HEK293 (cell line): ENCODE results near the gene HARS1.

Experiments used
- CTCF ChIA-PET: fragments of 350-600 bp; formaldehyde crosslinking; extraction: SDS; loops from one replicate; lab custom pipeline; 2021; ENCODE audit warnings: antibody characterized with exemption; lab: Yijun Ruan, JAX
- POLR2A ChIA-PET: fragments of 300-600 bp; formaldehyde crosslinking; extraction: SDS; loops from one replicate; lab custom pipeline; 2020; ENCODE audit warnings: antibody characterized with exemption, inconsistent platforms; lab: Yijun Ruan, JAX
- H3K27ac ChIP-seq: fragments of 200-500 bp; sonication (Bioruptor generic); 2 replicates; pipeline ENCODE4 v1.5.1; 2014; ENCODE audit warnings: low read depth, low read length, control low read depth, inconsistent platforms; ENCODE audit errors: extremely low read depth
- H3K36me3 ChIP-seq, 2 experiments: fragments of 200-500 bp in 1 of 2; sonication (Bioruptor generic) in 1 of 2; 1 replicate in 1 of 2; 2 replicates in 1 of 2; pipeline ENCODE4 v1.5.1; 2014 to 2017; ENCODE audit warnings: inconsistent platforms in 2 of 2, low read length in 2 of 2; ENCODE audit not compliant: control insufficient read depth in 2 of 2, insufficient read depth in 1 of 2
- H3K4me1 ChIP-seq: fragments of 200-500 bp; sonication (Bioruptor generic); 2 replicates; pipeline ENCODE4 v1.5.1; 2014; ENCODE audit warnings: mild to moderate bottlenecking, low read length, inconsistent platforms; ENCODE audit not compliant: control insufficient read depth, insufficient read depth
- H3K4me3 ChIP-seq: 2 replicates; pipeline ENCODE4 v1.5.1; 2011; ENCODE audit warnings: low read depth, mild to moderate bottlenecking, control low read depth, low read length, moderate library complexity
- H3K9me3 ChIP-seq: fragments of 200-500 bp; sonication (Bioruptor generic); 2 replicates; pipeline ENCODE4 v1.5.1; 2014; ENCODE audit warnings: low read depth, low read length, inconsistent platforms; ENCODE audit not compliant: control insufficient read depth, insufficient read depth
- ATF2 ChIP-seq: fragments of 450-650 bp; formaldehyde crosslinking; IDR thresholded peaks from 2 replicates; pipeline ENCODE4 v1.5.1; 2016; ENCODE audit warnings: missing biosample characterization, missing genetic modification characterization, low read depth
- KLF10 ChIP-seq: fragments of 450-650 bp; IDR thresholded peaks from 2 replicates; pipeline ENCODE4 v1.5.1; 2018; ENCODE audit warnings: missing biosample characterization, mild to moderate bottlenecking, missing genetic modification characterization
- MYNN ChIP-seq: fragments of 450-650 bp; formaldehyde crosslinking; IDR thresholded peaks from 2 replicates; pipeline ENCODE4 v1.5.1; 2016; ENCODE audit warnings: missing biosample characterization, missing genetic modification characterization, borderline replicate concordance
- PRDM10 ChIP-seq: fragments of 450-650 bp; formaldehyde crosslinking; IDR thresholded peaks from 2 replicates; pipeline ENCODE4 v1.5.1; 2016; ENCODE audit warnings: missing biosample characterization, missing genetic modification characterization
- ZFP3 ChIP-seq: fragments of 450-650 bp; formaldehyde crosslinking; IDR thresholded peaks from 2 replicates; pipeline ENCODE4 v1.5.1; 2016; ENCODE audit warnings: low read depth, missing biosample characterization, missing genetic modification characterization
- ZFP37 ChIP-seq: fragments of 450-650 bp; formaldehyde crosslinking; IDR thresholded peaks from 2 replicates; pipeline ENCODE4 v1.5.1; 2016; ENCODE audit warnings: missing biosample characterization, missing genetic modification characterization
- ZNF146 ChIP-seq: fragments of 450-650 bp; formaldehyde crosslinking; IDR thresholded peaks from 2 replicates; pipeline ENCODE4 v1.5.1; 2016; ENCODE audit warnings: missing biosample characterization, missing genetic modification characterization
- ZNF148 ChIP-seq: fragments of 450-650 bp; formaldehyde crosslinking; IDR thresholded peaks from 2 replicates; pipeline ENCODE4 v1.5.0; 2017; ENCODE audit warnings: missing biosample characterization, missing genetic modification characterization, borderline replicate concordance
- ZNF184 ChIP-seq: fragments of 450-650 bp; IDR thresholded peaks from 2 replicates; pipeline ENCODE4 v1.5.1; 2018; ENCODE audit warnings: missing biosample characterization, mild to moderate bottlenecking, missing genetic modification characterization
- ZNF248 ChIP-seq: fragments of 450-650 bp; formaldehyde crosslinking; IDR thresholded peaks from 2 replicates; pipeline ENCODE4 v1.5.1; 2017; ENCODE audit warnings: missing biosample characterization, missing genetic modification characterization
- ZNF292 ChIP-seq: fragments of 450-650 bp; formaldehyde crosslinking; IDR thresholded peaks from 2 replicates; pipeline ENCODE4 v1.5.1; 2016; ENCODE audit warnings: low read depth, missing biosample characterization, missing genetic modification characterization, borderline replicate concordance
- ZNF488 ChIP-seq: fragments of 450-650 bp; formaldehyde crosslinking; IDR thresholded peaks from 2 replicates; pipeline ENCODE4 v1.5.1; 2016; ENCODE audit warnings: missing biosample characterization, missing genetic modification characterization
- ZNF510 ChIP-seq: fragments of 450-650 bp; formaldehyde crosslinking; IDR thresholded peaks from 2 replicates; pipeline ENCODE4 v1.5.1; 2018; ENCODE audit warnings: mild to moderate bottlenecking, missing genetic modification characterization, missing biosample characterization; ENCODE audit not compliant: insufficient replicate concordance
- ZNF518A ChIP-seq: fragments of 450-650 bp; formaldehyde crosslinking; conservative IDR thresholded peaks from 2 replicates; pipeline ENCODE4 v1.5.1; 2016; ENCODE audit warnings: low read depth, missing biosample characterization, missing genetic modification characterization
- ZNF530 ChIP-seq: fragments of 450-650 bp; formaldehyde crosslinking; IDR thresholded peaks from 2 replicates; pipeline ENCODE4 v1.5.1; 2016; ENCODE audit warnings: low read depth, missing biosample characterization, missing genetic modification characterization
- ZNF544 ChIP-seq: fragments of 450-650 bp; formaldehyde crosslinking; IDR thresholded peaks from 2 replicates; pipeline ENCODE4 v1.5.0; 2017; ENCODE audit warnings: missing biosample characterization, missing genetic modification characterization
- ZNF549 ChIP-seq: fragments of 450-650 bp; IDR thresholded peaks from 2 replicates; pipeline ENCODE4 v1.5.1; 2018; ENCODE audit warnings: missing biosample characterization, missing genetic modification characterization, mild to moderate bottlenecking, inconsistent platforms, moderate library complexity
- ZNF558 ChIP-seq: fragments of 450-650 bp; formaldehyde crosslinking; IDR thresholded peaks from 2 replicates; pipeline ENCODE4 v1.5.1; 2016; ENCODE audit warnings: missing biosample characterization, missing genetic modification characterization
- ZNF600 ChIP-seq: fragments of 450-650 bp; formaldehyde crosslinking; IDR thresholded peaks from 2 replicates; pipeline ENCODE4 v1.5.1; 2016; ENCODE audit warnings: missing biosample characterization, missing genetic modification characterization
- ZNF639 ChIP-seq: fragments of 450-650 bp; formaldehyde crosslinking; IDR thresholded peaks from 2 replicates; pipeline ENCODE4 v1.5.1; 2016; ENCODE audit warnings: missing biosample characterization, missing genetic modification characterization
- ZNF654 ChIP-seq: fragments of 450-650 bp; formaldehyde crosslinking; IDR thresholded peaks from 2 replicates; pipeline ENCODE4 v1.5.1; 2016; ENCODE audit warnings: low read depth, missing biosample characterization, missing genetic modification characterization
- ZNF660 ChIP-seq: fragments of 450-650 bp; IDR thresholded peaks from 2 replicates; pipeline ENCODE4 v1.5.1; 2018; ENCODE audit warnings: missing biosample characterization, mild to moderate bottlenecking, missing genetic modification characterization
- ZNF677 ChIP-seq: fragments of 450-650 bp; IDR thresholded peaks from 2 replicates; pipeline ENCODE4 v1.5.0; 2018; ENCODE audit warnings: missing biosample characterization, mild to moderate bottlenecking, missing genetic modification characterization, moderate library complexity

Gene HARS1

GRCh38 chr5:140627972-140628371 lies 63.2 kb downstream of the HARS1 start:
- Histone ChIP-seq H3K4me3 (no peak overlapping the region), H3K9me3 (no peaks in the 10 kb centered on the region; the same call in 1 of the 2 replicates), H3K4me1 (no peaks in the 10 kb centered on the region), H3K27ac (no peak overlapping the region), H3K36me3 (no peaks in the 10 kb centered on the region)
- ChIA-PET POLR2A (interaction anchor here (1.1 kb wide), 1 partner anchor 15 kb away, joined by 3 read pairs; no protein-coding TSS in a partner anchor), CTCF (interaction anchor here (0.8 to 0.9 kb wide), 3 partner anchors 10 to 54 kb away, joined by 3 to 5 read pairs (median 4); no protein-coding TSS in a partner anchor)
- no peak for TF ChIP-seq MYNN
- no peak for TF ChIP-seq ZNF530
- no peak for TF ChIP-seq ZNF544 (tag by site-specific recombination)
- TF ChIP-seq ZNF677 (tag by site-specific recombination): no peak
- TF ChIP-seq PRDM10 (tag by site-specific recombination): no peak
- TF ChIP-seq ZNF654 (tag by site-specific recombination): no peak
- peak; percentile 35; the same call in 1 of the 2 replicates for TF ChIP-seq ZNF518A (tag by site-specific recombination)
- no peak for TF ChIP-seq KLF10 (tag by site-specific recombination)
- no peak for TF ChIP-seq ZNF146 (tag by site-specific recombination)
- no peak for TF ChIP-seq ZNF488 (tag by site-specific recombination)
- no peak for TF ChIP-seq ZNF600 (tag by site-specific recombination)
- peak; percentile 72; the same call in 1 of the 2 replicates for TF ChIP-seq ZNF558 (tag by site-specific recombination)
- TF ChIP-seq ZNF660: no peak
- TF ChIP-seq ATF2: no peak
- TF ChIP-seq ZNF184: 0 out of 2 replicates have a peak, but pooled peaks have one; percentile 33
- 0 out of 2 replicates have a peak, but pooled peaks have one; percentile 33 for TF ChIP-seq ZNF639 (tag by site-specific recombination)
- TF ChIP-seq ZNF510 (tag by site-specific recombination): peak; percentile 23
- TF ChIP-seq ZNF292 (tag by site-specific recombination): no peak
- TF ChIP-seq ZFP37: no peak
- no peak for TF ChIP-seq ZFP3
- no peak for TF ChIP-seq ZNF248
- TF ChIP-seq ZNF549 (tag by site-specific recombination): no peak
- TF ChIP-seq ZNF148 (tag by site-specific recombination): no peak
